Measurements from ENCODE around the gene CDKN3.
"Not testable (repeated sequence)": the region's sequence is repeated elsewhere in the genome, so short reads cannot be mapped to it uniquely, and the experiment has no call there.

Gene CDKN3

GRCh38 chr14:54370323-54371198 is 26.2 kb upstream of the CDKN3 start:
- DNase-seq (ENCODE audit: low read depth) = no peak

GRCh38 chr14:54374117-54374884 is 22.5 kb upstream of the CDKN3 start:
- DNase-seq (ENCODE audit: low read depth) = no peak

GRCh38 chr14:54377501-54377900 is 19.3 kb upstream of the CDKN3 start:
- no peak for DNase-seq (ENCODE audit: low read depth)

DNA sequence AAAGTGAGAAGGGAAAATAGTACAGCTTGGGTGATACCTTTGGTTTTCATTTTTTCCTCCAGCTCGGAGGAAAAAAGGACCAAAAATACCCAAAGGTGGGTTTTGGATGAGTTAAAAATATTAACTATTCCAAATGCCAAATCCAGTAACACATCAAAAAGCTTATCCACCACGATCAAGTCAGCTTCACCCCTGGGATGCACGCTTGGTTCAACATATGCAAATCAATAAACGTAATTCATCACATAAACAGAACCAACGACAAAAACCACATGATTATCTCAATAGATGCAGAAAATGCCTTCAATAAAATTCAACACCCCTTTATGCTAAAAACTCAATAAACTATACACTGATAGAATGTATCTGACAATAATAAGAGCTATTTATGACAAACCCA is 17.9 kb upstream of the CDKN3 start:
- DNase-seq (ENCODE audit: low read depth) = not testable (repeated sequence)

GRCh38 chr14:54380558-54380957 is 16.2 kb upstream of the CDKN3 start:
- DNase-seq (ENCODE audit: low read depth) = not testable (repeated sequence)

GRCh38 chr14:54381821-54382220 is 15.0 kb upstream of the CDKN3 start:
- no peak for DNase-seq (ENCODE audit: low read depth)

DNA sequence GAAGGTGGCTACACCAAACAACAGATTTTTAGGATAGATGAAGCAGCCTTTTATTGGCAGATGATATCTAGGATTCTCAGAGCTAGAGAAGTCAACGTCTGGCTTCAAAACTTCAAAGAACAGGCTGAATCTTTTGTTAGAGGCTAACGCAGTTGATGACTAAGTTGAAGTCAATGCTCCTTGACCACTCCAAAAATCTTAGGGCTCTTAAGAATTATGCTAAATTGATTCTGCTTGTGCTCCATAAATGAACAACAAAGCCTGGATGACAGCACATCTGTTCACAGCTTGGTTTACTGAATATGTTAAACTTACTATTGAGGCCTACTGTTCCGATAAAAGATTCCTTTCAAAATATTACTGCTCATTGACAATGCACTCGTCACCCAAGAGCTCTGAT is 13.0 kb upstream of the CDKN3 start:
- no peak for DNase-seq (ENCODE audit: low read depth)

GRCh38 chr14:54385556-54385955 is 11.3 kb upstream of the CDKN3 start:
- DNase-seq (ENCODE audit: low read depth) = no peak

DNA sequence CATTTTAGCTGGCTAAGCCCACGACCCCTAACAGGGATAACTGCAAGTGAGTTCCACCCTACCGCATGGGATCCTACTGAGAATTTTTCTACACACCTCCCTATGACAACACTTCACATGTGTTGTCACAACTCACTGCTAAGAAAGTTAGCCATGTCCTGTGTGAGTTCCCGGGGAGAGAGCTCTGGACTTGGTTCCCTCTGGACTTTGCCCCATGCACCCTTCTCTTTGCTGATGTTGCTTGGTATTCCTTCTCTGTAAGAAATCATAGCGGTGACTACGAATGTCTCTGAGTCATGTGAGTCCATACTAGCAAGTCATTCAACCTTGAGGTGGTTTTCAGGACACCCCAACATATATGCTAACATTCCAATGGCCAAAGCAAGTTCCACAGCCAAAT is 9.5 kb upstream of the CDKN3 start:
- DNase-seq (ENCODE audit: low read depth) = no peak

DNA sequence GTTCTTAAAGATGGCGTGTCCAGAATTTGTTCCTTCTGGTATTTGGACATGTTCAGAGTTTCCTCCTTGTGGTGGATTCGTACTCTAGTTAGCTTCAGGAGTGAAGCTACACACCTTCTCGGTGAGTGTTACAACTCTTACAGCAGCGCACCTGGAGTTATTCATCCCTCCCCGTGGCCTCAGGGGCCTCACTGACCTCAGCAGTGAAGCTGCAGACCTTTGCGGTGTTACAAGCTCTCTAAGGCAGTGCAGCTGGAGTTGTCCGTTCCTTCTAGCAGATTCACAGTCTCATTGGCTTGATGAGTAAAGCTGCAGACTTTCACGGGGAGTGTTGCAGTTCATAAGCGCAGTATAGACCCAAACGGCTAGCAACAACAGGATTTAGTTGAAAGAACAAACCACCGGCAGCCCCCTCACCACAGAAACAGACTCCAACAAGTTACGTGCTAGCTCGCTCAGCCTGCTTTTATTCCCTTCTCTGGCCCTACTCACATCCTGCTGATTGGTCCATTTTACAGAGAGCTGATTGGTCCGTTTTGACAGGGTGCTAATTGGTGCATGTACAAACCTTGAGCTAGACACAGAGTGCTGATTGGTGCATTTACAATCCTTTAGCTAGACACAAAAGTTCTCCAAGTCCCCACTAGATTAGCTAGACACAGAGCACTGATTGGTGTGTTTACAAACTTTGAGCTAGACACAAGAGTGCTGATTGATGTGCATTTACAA is 4.5 kb upstream of the CDKN3 start:
- no peak for DNase-seq (ENCODE audit: low read depth)

- DNase-seq (ENCODE audit: low read depth) = not testable (repeated sequence)
These were observed 3.6 kb upstream of the CDKN3 start for GRCh38 chr14:54392986-54393884.

DNA sequence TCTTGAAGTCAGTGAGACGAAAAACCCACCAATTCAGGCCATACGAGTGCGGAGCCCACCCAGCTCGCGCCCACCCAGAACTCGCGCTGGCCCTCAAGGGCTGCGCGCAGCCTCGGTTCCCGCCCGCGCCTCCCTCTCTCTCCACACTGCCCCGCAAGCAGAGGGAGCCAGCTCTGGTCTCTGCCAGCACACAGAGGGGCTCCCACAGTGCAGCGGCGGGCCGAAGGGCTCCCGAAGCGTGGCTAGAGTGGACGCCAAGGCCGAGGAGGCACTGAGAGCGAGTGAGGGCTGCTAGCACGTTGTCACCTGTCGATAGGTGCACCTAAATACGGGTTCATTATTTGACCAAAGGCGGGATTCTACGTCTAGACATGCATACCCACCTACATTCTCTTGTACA is 2.2 kb upstream of the CDKN3 start:
- DNase-seq (ENCODE audit: low read depth) = no peak

DNA sequence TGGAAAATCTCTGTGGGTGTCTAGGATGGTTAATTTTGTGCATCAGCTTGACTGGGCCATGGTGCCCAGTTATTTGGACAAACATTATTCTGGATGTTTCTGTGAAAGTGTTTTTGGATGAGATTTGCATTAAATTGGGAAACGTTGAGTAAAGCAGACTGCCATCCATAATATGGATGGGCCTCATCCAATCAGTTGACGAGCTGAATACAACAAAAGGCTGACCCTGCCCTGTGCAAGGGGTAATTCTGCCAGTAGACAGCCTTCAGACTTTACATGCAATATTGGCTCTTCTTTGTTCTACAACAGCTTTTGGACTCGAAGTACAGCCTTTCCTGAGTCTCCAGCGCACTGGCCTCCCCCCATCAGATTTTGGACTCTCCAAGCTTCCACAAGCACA is 1.5 kb upstream of the CDKN3 start:
- DNase-seq (ENCODE audit: low read depth) = no peak

- DNase-seq (ENCODE audit: low read depth) = no peak
These were observed 1.1 kb upstream of the CDKN3 start for GRCh38 chr14:54395716-54396115.

- DNase-seq (ENCODE audit: low read depth) = no peak
These were observed 669 bp upstream of the CDKN3 start for GRCh38 chr14:54396183-54396492.

DNA sequence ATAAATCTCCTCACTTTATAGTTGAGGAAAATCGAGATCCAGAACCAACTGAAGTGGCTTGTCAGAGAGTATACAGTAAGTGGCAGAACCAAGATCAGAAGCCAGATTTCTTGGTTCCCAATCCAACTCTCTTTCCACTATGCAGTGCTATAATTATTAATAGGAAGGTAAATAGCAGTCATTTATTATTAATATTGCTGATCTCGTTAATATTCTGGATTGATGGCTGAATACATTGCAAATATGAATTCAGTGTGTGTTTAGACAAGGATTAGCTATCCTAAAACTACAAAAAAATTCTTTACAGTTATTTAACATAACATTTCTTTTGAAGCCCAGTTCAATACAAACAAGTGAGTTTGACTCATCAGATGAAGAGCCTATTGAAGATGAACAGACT is 2.8 kb downstream of the CDKN3 start:
- DNase-seq (ENCODE audit: low read depth) = no peak

GRCh38 chr14:54403401-54404005 is 6.7 kb downstream of the CDKN3 start:
- DNase-seq (ENCODE audit: low read depth) = not testable (repeated sequence)

- no peak for DNase-seq (ENCODE audit: low read depth)
These were observed 13.4 kb downstream of the CDKN3 start for GRCh38 chr14:54410215-54410614.

- DNase-seq (ENCODE audit: low read depth) = no peak
These were observed 14.6 kb downstream of the CDKN3 start for GRCh38 chr14:54411371-54411770.

DNA sequence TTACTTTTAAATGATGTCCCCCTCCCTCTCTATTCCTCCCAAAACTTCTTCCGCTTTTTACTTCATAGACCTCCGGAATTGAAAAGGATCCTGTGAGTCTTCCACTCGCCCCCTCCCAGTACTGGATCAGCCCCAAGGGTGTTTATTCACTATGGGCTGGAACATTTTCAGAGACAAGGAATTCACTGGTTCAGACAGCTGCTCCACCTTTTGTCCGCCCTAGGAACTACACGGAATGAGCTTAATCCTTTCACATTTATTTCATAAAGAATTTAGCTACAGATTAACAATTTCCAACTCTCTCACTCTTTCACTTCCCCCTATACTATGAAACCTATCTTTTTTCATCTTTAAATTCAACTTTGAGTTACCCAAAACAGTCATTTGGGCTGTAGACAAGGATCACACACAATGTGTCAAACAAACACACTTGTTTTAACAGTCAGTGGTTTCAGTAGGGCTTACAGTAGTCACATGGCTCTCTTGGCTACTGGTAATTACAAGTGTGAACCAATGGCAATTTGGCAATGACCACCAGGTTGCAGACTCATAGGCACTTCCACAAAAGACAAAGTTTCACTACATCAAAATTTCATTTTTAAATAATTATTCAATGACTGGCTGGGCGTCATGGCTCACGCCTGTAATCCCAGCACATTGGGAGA is 23.8 kb downstream of the CDKN3 start:
- DNase-seq (ENCODE audit: low read depth) = no peak

DNA sequence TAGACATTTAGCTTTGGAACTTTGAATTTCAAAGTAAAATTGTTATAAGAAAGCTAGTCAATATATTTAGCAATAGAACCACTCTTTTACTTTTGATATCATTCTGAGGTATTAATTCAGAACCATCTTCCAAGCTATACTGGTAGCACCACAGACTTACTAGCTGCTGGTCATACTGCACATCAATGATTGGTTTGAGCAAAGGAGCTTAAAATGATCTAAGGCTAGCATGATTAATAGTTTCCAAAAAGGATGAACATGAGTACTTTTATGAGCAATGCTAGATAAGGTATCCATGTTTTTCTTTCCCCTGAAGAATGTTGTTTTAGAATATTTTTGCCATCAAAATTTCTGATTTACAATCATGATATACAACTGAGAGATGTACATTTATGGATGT is 27.2 kb downstream of the CDKN3 start:
- no peak for DNase-seq (ENCODE audit: low read depth)

Data from HS-27A (cell line).